IMR-90 (cell line): ENCODE data around the gene RNF31. TPM values are rescaled to one million over a fixed set of nuclear protein-coding genes. Genes with fewer than 3 reads are reported as not detected.
"Not testable (repeated sequence)": the region's sequence is repeated elsewhere in the genome, so short reads cannot be mapped to it uniquely, and the experiment has no call there.

Experiments
- ATAC-seq: fragments of 200-7000 bp; cut with Tn5 transposase; 2 replicates; pipeline ENCODE4 v1.9.1; 2020; ENCODE audit warnings: low read depth, mild to moderate bottlenecking, moderate library complexity
- BruUV-seq: library from RNA; stranded (reverse); fragments of 400-500 nt; replicated peaks from 2 replicates; lab custom pipeline; 2021; lab: Mats Ljungman, UMichigan
- CTCF ChIA-PET: fragments of 300-600 bp; formaldehyde crosslinking; extraction: SDS; loops from one replicate; lab custom pipeline; 2021; ENCODE audit warnings: antibody characterized with exemption; lab: Yijun Ruan, JAX
- POLR2A ChIA-PET: fragments of 300-600 bp; sonication (Branson Sonifier 250); formaldehyde crosslinking; loops from one replicate; lab custom pipeline; 2022; ENCODE audit warnings: antibody characterized with exemption; ENCODE audit not compliant: unreplicated experiment; lab: Charles Lee
- DNase-seq: peaks from one replicate; pipeline ENCODE4 v3.0.0; 2013
- H2AFZ ChIP-seq: replicated peaks from 2 replicates; pipeline ENCODE3; 2013; ENCODE audit warnings: low read length, mild to moderate bottlenecking; ENCODE audit not compliant: poor library complexity
- H2AK5ac ChIP-seq: 2 replicates; pipeline ENCODE4 v1.6.1; 2013; ENCODE audit warnings: low read depth, low read length, inconsistent platforms
- H2AK9ac ChIP-seq: replicated peaks from 2 replicates; pipeline ENCODE3; 2013; ENCODE audit warnings: mild to moderate bottlenecking, low read depth, low read length, moderate library complexity; ENCODE audit not compliant: poor library complexity
- H2BK120ac ChIP-seq: 2 replicates; pipeline ENCODE4 v1.6.1; 2013; ENCODE audit warnings: low read depth, low read length, inconsistent platforms
- H2BK15ac ChIP-seq: 3 replicates; pipeline ENCODE4 v1.6.1; 2013; ENCODE audit warnings: low read depth, low read length, inconsistent platforms
- H2BK20ac ChIP-seq: 2 replicates; pipeline ENCODE4 v1.6.1; 2013; ENCODE audit warnings: low read depth, mild to moderate bottlenecking, inconsistent platforms, low read length, moderate library complexity
- H2BK5ac ChIP-seq: 2 replicates; pipeline ENCODE4 v1.6.1; 2013; ENCODE audit warnings: mild to moderate bottlenecking, low read depth, low read length, inconsistent platforms; ENCODE audit not compliant: poor library complexity, severe bottlenecking
- H3K14ac ChIP-seq: replicated peaks from 2 replicates; pipeline ENCODE4 v1.6.1; 2013; ENCODE audit warnings: low read depth, low read length, inconsistent platforms
- H3K18ac ChIP-seq: 2 replicates; pipeline ENCODE4 v1.6.1; 2013; ENCODE audit warnings: low read depth, low read length, control low read depth
- H3K23ac ChIP-seq: 2 replicates; pipeline ENCODE4 v1.6.1; 2013; ENCODE audit warnings: low read depth, low read length, inconsistent platforms
- H3K27ac ChIP-seq: 2 replicates; pipeline ENCODE4 v1.5.1; 2013; ENCODE audit warnings: mild to moderate bottlenecking, control low read depth, low read length; ENCODE audit not compliant: insufficient read depth
- H3K27me3 ChIP-seq: 2 replicates; pipeline ENCODE4 v1.6.1; 2013; ENCODE audit warnings: low read length; ENCODE audit not compliant: control insufficient read depth, insufficient read depth
- H3K36me3 ChIP-seq: 2 replicates; pipeline ENCODE4 v1.6.1; 2013; ENCODE audit warnings: low read length, mixed read lengths; ENCODE audit not compliant: control insufficient read depth, insufficient read depth
- H3K4ac ChIP-seq: 2 replicates; pipeline ENCODE4 v1.6.1; 2013; ENCODE audit warnings: low read depth, low read length, inconsistent platforms
- H3K4me1 ChIP-seq: 2 replicates; pipeline ENCODE4 v1.6.1; 2013; ENCODE audit warnings: low read length, mixed read lengths; ENCODE audit not compliant: control insufficient read depth, insufficient read depth
- H3K4me2 ChIP-seq: 2 replicates; pipeline ENCODE4 v1.6.1; 2013; ENCODE audit warnings: low read depth, mild to moderate bottlenecking, control low read depth, low read length, moderate library complexity
- H3K4me3 ChIP-seq: 2 replicates; pipeline ENCODE4 v1.5.1; 2013; ENCODE audit warnings: low read depth, mild to moderate bottlenecking, control low read depth, low read length, moderate library complexity; ENCODE audit not compliant: insufficient read depth
- H3K56ac ChIP-seq: 2 replicates; pipeline ENCODE4 v1.6.1; 2013; ENCODE audit warnings: low read length, inconsistent platforms; ENCODE audit not compliant: insufficient read depth; ENCODE audit errors: extremely low read depth
- H3K79me1 ChIP-seq, 2 experiments: 2 replicates each; pipeline ENCODE4 v1.6.1; 2013; ENCODE audit warnings: low read length in 2 of 2, inconsistent platforms in 1 of 2, low read depth in 1 of 2
- H3K9ac ChIP-seq: 2 replicates; pipeline ENCODE4 v1.6.1; 2013; ENCODE audit warnings: low read depth, low read length, control low read depth
- H3K9me1 ChIP-seq: 2 replicates; pipeline ENCODE4 v1.6.1; 2013; ENCODE audit warnings: low read length, inconsistent platforms; ENCODE audit not compliant: insufficient read depth
- H3K9me3 ChIP-seq: 2 replicates; pipeline ENCODE4 v1.6.1; 2013; ENCODE audit warnings: low read length; ENCODE audit not compliant: control insufficient read depth, insufficient read depth
- H4K20me1 ChIP-seq: 2 replicates; pipeline ENCODE4 v1.6.1; 2013; ENCODE audit warnings: low read length, inconsistent platforms; ENCODE audit not compliant: insufficient read depth
- H4K5ac ChIP-seq: 2 replicates; pipeline ENCODE4 v1.6.1; 2013; ENCODE audit warnings: mild to moderate bottlenecking, low read depth, low read length, control low read depth
- H4K8ac ChIP-seq, 2 experiments: 2 replicates each; pipeline ENCODE4 v1.6.1; 2013; ENCODE audit warnings: low read depth in 2 of 2, low read length in 2 of 2, control low read depth in 1 of 2, inconsistent platforms in 1 of 2
- H4K91ac ChIP-seq: 2 replicates; pipeline ENCODE4 v1.6.1; 2013; ENCODE audit warnings: low read depth, low read length, inconsistent platforms; ENCODE audit not compliant: insufficient read depth
- BHLHE40 ChIP-seq: fragments of 150-350 bp; IDR thresholded peaks from 2 replicates; pipeline ENCODE4 v1.6.1; 2016; ENCODE audit warnings: mild to moderate bottlenecking, low read depth, low read length
- MXI1 ChIP-seq: IDR thresholded peaks from 2 replicates; pipeline ENCODE4 v1.6.1; 2012; ENCODE audit warnings: low read depth, mild to moderate bottlenecking, low read length, moderate library complexity, borderline replicate concordance
- POLR2A ChIP-seq: IDR thresholded peaks from 2 replicates; pipeline ENCODE4 v1.6.1; 2012; ENCODE audit warnings: mild to moderate bottlenecking, low read depth, low read length
- RAD21 ChIP-seq: IDR thresholded peaks from 2 replicates; pipeline ENCODE4 v1.6.1; 2012; ENCODE audit warnings: low read length, improper control_type of control experiment
- SMC3 ChIP-seq: fragments of 150-350 bp; IDR thresholded peaks from 2 replicates; pipeline ENCODE4 v1.6.1; 2016; ENCODE audit warnings: low read depth, mild to moderate bottlenecking, antibody characterized with exemption, low read length, moderate library complexity
- WGBS, 2 experiments: methylation state at CpG; one replicate each; pipeline versions ENCODE4 v1.1.5 to v1.1.7; 2013; ENCODE audit warnings: missing lambda C conversion rate in 2 of 2; ENCODE audit not compliant: insufficient read length in 1 of 2; ENCODE audit errors: extremely low coverage in 2 of 2; 5-methylcytosine and 5-hydroxymethylcytosine counted together
- dilution Hi-C: fragments of 300-500 bp; cut with HindIII; formaldehyde crosslinking; loops from one replicate; pipeline ENCODE4 v1.14.3; 2018; ENCODE audit warnings: low sequenced_read_pairs; ENCODE audit not compliant: unreplicated experiment
- in situ Hi-C: fragments of 300-500 bp; cut with MboI; formaldehyde crosslinking; loops from 3 replicates; pipeline ENCODE4 v1.14.3; 2019; ENCODE audit warnings: low sequenced_read_pairs, inconsistent platforms, mixed read lengths
- intact Hi-C: fragments of 100-400 bp; cut with micrococcal nuclease; formaldehyde crosslinking; loops from 2 replicates; pipeline ENCODE4 v1.10.0; 2022
- polyA plus RNA-seq, 3 experiments: library from polyadenylated mRNA; depleted of rRNA; stranded (reverse); fragments of >200 nt; gene quantifications; 2 replicates each; pipeline ENCODE4 v1.2.3, GENCODE V29; 2012; ENCODE audit warnings: low replicate concordance in 1 of 3
- total RNA-seq: library from RNA; depleted of rRNA; stranded (reverse); fragments of >200 nt; gene quantifications from 2 replicates; pipeline ENCODE4 v1.2.3, GENCODE V29; 2012
- TF ChIP-seq, protein P1 (sequence below): fragments of 150-350 bp; IDR thresholded peaks from 2 replicates; pipeline ENCODE4 v1.6.1; 2016; ENCODE audit warnings: low read depth, mild to moderate bottlenecking, low read length, moderate library complexity, borderline replicate concordance

The RNF31 gene
- total and polyA plus RNA-seq, 2 of the 4 experiments (the other 2 are of a cell fraction) = 31.6 to 37.5 TPM

DNA sequence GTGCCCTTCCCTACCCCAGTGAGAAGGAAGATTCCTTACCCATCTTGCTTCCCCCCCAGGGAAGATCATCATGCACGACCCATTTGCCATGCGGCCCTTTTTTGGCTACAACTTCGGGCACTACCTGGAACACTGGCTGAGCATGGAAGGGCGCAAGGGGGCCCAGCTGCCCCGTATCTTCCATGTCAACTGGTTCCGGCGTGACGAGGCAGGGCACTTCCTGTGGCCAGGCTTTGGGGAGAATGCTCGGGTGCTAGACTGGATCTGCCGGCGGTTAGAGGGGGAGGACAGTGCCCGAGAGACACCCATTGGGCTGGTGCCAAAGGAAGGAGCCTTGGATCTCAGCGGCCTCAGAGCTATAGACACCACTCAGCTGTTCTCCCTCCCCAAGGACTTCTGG is 43.8 kb upstream of the RNF31 start:
- Histone ChIP-seq H2AFZ (no peak overlapping the region), H2BK5ac (no peak overlapping the region), H2AK5ac (no peak overlapping the region), H3K4ac (no peak overlapping the region), H2AK9ac (no peak overlapping the region), H3K9me1 (peaks cover 8% of the 10 kb centered on the region; the same call in 1 of the 2 replicates), H4K8ac (no peak overlapping the region), H3K23ac (no peak overlapping the region), H2BK20ac (no peak overlapping the region), H4K5ac (no peak overlapping the region), H4K20me1 (peaks cover 6% of the 10 kb centered on the region; the same call in 1 of the 2 replicates), H3K4me2 (no peak overlapping the region), H3K36me3 (peaks cover 40% of the 10 kb centered on the region), H3K14ac (no peak overlapping the region), H4K91ac (no peak overlapping the region), H2BK15ac (no peak overlapping the region), H3K4me3 (no peak overlapping the region), H3K9me3 (no peaks in the 10 kb centered on the region; the same call in 1 of the 2 replicates), H3K27ac (no peak overlapping the region), H3K18ac (no peak overlapping the region), H3K27me3 (no peaks in the 10 kb centered on the region), H3K79me1 (peaks cover 0 to 8% of the 10 kb centered on the region in 2 experiments; a peak in 1 of 4 replicates), H3K56ac (no peak overlapping the region), H2BK120ac (no peak overlapping the region), H3K4me1 (no peaks in the 10 kb centered on the region), H3K9ac (no peak overlapping the region)
- no peak for DNase-seq
- dilution Hi-C loops (no loop called here), in situ Hi-C loops (no loop called here), intact Hi-C loops (no loop called here)
- WGBS, 2 experiments = 92% methylated on average over 9 of the region's 13 CpGs; no CpG with 5 or more reads in 1 of the 2 experiments
- TF ChIP-seq BHLHE40 (no peak), POLR2A (no peak), MXI1 (no peak), SMC3 (no peak), RAD21 (no peak)
- TF ChIP-seq, protein P1, sequence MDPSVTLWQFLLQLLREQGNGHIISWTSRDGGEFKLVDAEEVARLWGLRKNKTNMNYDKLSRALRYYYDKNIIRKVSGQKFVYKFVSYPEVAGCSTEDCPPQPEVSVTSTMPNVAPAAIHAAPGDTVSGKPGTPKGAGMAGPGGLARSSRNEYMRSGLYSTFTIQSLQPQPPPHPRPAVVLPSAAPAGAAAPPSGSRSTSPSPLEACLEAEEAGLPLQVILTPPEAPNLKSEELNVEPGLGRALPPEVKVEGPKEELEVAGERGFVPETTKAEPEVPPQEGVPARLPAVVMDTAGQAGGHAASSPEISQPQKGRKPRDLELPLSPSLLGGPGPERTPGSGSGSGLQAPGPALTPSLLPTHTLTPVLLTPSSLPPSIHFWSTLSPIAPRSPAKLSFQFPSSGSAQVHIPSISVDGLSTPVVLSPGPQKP = no peak
- BruUV-seq = no TSS peak
- ChIA-PET POLR2A (no interaction called here), CTCF (interaction anchor here (1.5 kb wide), 1 partner anchor 23 kb away, joined by 3 read pairs; no protein-coding TSS in a partner anchor)
- ATAC-seq = no peak

DNA sequence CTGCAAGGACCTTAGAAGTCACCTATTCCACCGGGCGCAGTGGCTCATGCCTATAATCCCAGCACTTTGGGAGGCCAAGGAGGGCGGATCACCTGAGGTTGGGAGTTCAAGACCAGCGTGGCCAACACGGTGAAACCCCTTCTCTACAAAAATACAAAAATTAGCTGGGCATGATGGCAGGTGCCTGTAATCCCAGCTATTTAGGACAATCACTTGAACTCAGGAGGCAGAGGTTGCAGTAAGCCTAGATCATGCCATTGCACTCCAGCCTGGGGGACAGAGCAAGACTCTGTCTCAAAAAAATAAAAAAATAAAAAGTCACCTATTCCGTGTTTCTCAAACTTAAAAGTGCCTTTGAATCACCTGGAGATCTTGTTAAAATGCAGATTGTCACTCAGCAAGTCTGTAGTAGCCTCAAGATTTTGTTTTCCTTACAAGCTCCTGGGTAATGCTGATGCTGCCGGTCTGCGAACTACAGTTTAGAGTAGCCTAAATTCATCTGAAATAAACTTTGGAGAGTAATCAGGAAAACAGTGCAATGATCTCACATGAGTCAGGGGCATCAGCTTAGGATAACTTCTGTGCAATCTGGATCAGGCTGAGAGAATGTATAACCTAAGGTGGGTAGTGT is 41.6 kb upstream of the RNF31 start:
- not testable (repeated sequence) for H3K4me2 ChIP-seq

More for the DNA sequence above, 41.6 kb upstream of the RNF31 start:
- H3K9ac ChIP-seq, H3K23ac ChIP-seq, POLR2A ChIA-PET, H3K14ac ChIP-seq, H2BK120ac ChIP-seq, H2BK15ac ChIP-seq, H3K9me1 ChIP-seq, H2AK9ac ChIP-seq, BruUV-seq, H3K27ac ChIP-seq, DNase-seq, H3K9me3 ChIP-seq, H3K79me1 ChIP-seq, H3K18ac ChIP-seq, H4K20me1 ChIP-seq, H3K4me1 ChIP-seq, H4K5ac ChIP-seq, intact Hi-C loops, H3K27me3 ChIP-seq, H2BK5ac ChIP-seq, H3K56ac ChIP-seq, H2BK20ac ChIP-seq, H2AFZ ChIP-seq, dilution Hi-C loops, H3K4ac ChIP-seq, in situ Hi-C loops, ATAC-seq, H3K4me3 ChIP-seq, H4K8ac ChIP-seq, H4K91ac ChIP-seq, H2AK5ac ChIP-seq: not testable (repeated sequence)
- 100% methylated on average over 1 of the region's 8 CpGs; no CpG with 5 or more reads in 1 of the 2 experiments for WGBS, 2 experiments
- H3K36me3 ChIP-seq = peaks cover 21% of the 10 kb centered on the region
- CTCF ChIA-PET = interaction anchor here (0.6 to 1.1 kb wide), 3 partner anchors 9 to 627 kb away, joined by 3 read pairs; partner anchors contain the start of genes DCAF11 and NRL
